Measurements from ENCODE around the gene CHRDL2. TPM values are rescaled to one million over a fixed set of nuclear protein-coding genes. Genes with fewer than 3 reads are reported as not detected.

Gene CHRDL2
- total and polyA plus RNA-seq, 7 donors: 6.1 to 45.1 (median 14.6) TPM; not detected in 1

DNA sequence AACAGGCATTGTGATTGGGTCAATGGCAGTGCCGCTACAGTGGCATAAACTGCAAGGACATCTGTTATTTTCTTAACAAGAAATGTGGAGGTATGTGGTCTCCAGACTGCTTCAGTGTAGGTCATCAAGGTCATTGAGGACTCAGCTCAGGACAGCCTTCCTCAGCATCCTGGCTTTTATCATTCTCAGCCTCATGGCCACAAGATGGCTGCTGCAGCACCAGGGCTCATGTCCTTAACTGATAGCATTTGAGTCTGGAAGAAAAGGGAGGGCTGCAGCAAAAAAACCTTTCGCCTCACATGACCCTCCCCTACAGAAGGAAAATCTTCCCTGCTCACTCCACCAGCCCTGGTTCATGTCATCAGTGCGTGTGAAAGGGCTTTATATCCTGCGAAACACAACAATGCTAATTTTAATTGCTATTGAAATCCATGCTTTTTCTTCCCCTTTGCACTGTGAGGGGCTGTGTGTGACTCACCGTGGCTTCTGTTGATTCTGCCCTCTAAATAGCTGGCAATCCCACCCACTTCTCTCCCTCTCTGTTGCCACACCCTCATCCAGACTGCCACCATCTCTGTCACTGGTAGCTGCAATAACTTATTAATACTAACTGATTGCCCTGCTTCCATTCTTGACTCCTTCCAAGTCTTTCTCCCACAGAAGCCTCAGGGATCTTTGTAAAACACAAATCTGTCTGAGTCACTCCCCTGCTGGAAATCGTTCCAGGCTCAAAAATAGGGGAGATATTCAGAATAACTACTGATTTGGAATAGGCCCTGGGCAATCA lies 43.8 kb downstream of the CHRDL2 start:
- DNase-seq: no peak
- Histone ChIP-seq H3K27ac (peak overlapping the region in 2 of 4 donors; percentile 44 to 59), H3K27me3 (no peaks in the 10 kb centered on the region), H3K9me3 (no peaks in the 10 kb centered on the region), H3K36me3 (no peaks in the 10 kb centered on the region), H3K4me1 (peaks cover 0 to 34% (median 26%) of the 10 kb centered on the region in 4 donors), H3K4me3 (no peak overlapping the region)
- TF ChIP-seq, protein P1, sequence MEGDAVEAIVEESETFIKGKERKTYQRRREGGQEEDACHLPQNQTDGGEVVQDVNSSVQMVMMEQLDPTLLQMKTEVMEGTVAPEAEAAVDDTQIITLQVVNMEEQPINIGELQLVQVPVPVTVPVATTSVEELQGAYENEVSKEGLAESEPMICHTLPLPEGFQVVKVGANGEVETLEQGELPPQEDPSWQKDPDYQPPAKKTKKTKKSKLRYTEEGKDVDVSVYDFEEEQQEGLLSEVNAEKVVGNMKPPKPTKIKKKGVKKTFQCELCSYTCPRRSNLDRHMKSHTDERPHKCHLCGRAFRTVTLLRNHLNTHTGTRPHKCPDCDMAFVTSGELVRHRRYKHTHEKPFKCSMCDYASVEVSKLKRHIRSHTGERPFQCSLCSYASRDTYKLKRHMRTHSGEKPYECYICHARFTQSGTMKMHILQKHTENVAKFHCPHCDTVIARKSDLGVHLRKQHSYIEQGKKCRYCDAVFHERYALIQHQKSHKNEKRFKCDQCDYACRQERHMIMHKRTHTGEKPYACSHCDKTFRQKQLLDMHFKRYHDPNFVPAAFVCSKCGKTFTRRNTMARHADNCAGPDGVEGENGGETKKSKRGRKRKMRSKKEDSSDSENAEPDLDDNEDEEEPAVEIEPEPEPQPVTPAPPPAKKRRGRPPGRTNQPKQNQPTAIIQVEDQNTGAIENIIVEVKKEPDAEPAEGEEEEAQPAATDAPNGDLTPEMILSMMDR (IDR thresholded peaks at IDR 0.05): no peak
- no peak for TF ChIP-seq EP300 (IDR thresholded peaks at IDR 0.05)
- no peak for TF ChIP-seq POLR2A (IDR thresholded peaks at IDR 0.05)
- TF ChIP-seq POLR2AphosphoS5 (IDR thresholded peaks at IDR 0.05): no peak
- 75 to 79% methylated on average over 6 of the region's 6 CpGs for WGBS, 2 donors
- intact Hi-C loops (cut with DNase I): no loop called here

DNA sequence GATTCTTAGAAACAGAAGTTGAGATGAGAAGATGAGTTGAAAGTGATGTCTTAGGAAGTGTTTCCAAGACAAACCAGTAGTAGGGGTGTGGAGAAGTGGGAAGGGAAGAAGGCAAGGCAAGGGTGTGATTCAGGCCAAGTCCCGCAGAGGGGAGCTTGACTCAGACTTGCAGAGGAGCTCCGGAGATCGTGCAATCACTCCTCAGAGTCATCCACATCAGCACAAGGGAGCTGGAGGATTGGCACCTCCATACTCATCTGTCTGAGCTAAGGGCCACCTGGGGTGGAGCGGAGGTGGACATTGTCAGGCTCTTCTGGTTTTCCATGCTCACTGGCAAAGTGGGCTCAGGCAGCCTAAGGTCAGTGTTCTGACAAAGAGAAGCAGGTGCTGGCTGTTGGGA lies 44.4 kb downstream of the CHRDL2 start:
- Histone ChIP-seq H3K9me3 (no peaks in the 10 kb centered on the region), H3K4me1 (peaks cover 0 to 41% (median 32%) of the 10 kb centered on the region in 4 donors), H3K4me3 (no peak overlapping the region), H3K27me3 (no peaks in the 10 kb centered on the region), H3K36me3 (no peaks in the 10 kb centered on the region), H3K27ac (no peak overlapping the region)
- peak; percentile 48 for DNase-seq
- intact Hi-C loops (cut with DNase I): no loop called here
- TF ChIP-seq POLR2AphosphoS5 (IDR thresholded peaks at IDR 0.05): no peak
- TF ChIP-seq, protein P1 (IDR thresholded peaks at IDR 0.05): no peak
- TF ChIP-seq POLR2A (IDR thresholded peaks at IDR 0.05): no peak
- no peak for TF ChIP-seq EP300 (IDR thresholded peaks at IDR 0.05)
- WGBS, 2 donors: 79 to 95% methylated on average over 4 of the region's 4 CpGs

DNA sequence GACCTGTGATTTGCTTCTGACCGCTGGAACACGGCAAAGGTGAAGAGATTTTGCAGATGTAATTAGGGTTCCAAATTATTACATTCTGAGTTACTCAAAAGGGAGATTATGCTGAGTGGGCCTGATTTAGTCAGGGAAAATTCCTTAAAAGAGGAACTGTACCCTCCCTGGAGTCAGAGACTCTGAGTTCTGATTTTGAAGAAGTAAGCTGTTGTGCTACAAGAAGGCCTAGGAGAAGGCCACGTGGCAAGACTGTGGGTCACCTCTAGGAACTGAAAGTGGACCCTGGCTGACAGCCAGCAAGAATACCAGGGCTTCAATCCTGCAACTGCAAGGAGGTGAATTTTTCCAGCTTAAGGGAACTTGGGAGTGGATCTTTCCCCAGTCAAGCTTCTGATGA lies 45.3 kb downstream of the CHRDL2 start:
- Histone ChIP-seq H3K36me3 (no peaks in the 10 kb centered on the region), H3K27ac (no peak overlapping the region), H3K9me3 (no peaks in the 10 kb centered on the region), H3K4me1 (peaks cover 0 to 50% (median 40%) of the 10 kb centered on the region in 4 donors), H3K27me3 (no peaks in the 10 kb centered on the region), H3K4me3 (no peak overlapping the region)
- TF ChIP-seq, protein P1 (IDR thresholded peaks at IDR 0.05): no peak
- TF ChIP-seq POLR2A (IDR thresholded peaks at IDR 0.05) (no peak), EP300 (IDR thresholded peaks at IDR 0.05) (no peak), POLR2AphosphoS5 (IDR thresholded peaks at IDR 0.05) (no peak)
- intact Hi-C loops (cut with DNase I): no loop called here
- DNase-seq: peak; percentile 76
- 81 to 91% methylated on average over 3 of the region's 3 CpGs for WGBS, 2 donors

DNA sequence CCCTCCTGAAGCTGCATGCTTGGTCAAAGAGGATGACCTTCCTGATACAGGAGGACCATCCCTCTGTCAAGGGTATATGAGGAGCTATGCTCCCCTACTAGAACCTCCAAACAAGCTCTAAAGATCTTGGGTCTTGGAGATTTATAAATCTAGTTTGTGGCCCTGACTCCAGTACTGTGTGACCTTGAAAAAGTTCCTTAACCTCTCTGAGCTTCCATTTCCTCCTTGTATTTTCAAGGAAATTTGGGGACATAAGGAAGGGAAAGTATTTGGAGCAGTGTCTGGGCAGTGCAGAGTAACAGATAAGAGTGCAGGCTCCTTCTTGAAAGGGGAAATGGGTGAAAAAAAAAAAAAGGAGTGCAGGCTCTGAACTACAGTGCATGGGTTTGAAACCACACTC lies 45.9 kb downstream of the CHRDL2 start:
- H3K27ac ChIP-seq: no peak overlapping the region
- no peaks in the 10 kb centered on the region for H3K27me3 ChIP-seq
- no peak for DNase-seq
- H3K36me3 ChIP-seq: no peaks in the 10 kb centered on the region
- intact Hi-C loops (cut with DNase I): no loop called here
- H3K9me3 ChIP-seq: no peaks in the 10 kb centered on the region
- TF ChIP-seq POLR2A (IDR thresholded peaks at IDR 0.05): no peak
- TF ChIP-seq EP300 (IDR thresholded peaks at IDR 0.05): no peak
- no peak for TF ChIP-seq POLR2AphosphoS5 (IDR thresholded peaks at IDR 0.05)
- H3K4me1 ChIP-seq: peaks cover 0 to 52% (median 42%) of the 10 kb centered on the region in 4 donors
- no peak overlapping the region for H3K4me3 ChIP-seq

DNA sequence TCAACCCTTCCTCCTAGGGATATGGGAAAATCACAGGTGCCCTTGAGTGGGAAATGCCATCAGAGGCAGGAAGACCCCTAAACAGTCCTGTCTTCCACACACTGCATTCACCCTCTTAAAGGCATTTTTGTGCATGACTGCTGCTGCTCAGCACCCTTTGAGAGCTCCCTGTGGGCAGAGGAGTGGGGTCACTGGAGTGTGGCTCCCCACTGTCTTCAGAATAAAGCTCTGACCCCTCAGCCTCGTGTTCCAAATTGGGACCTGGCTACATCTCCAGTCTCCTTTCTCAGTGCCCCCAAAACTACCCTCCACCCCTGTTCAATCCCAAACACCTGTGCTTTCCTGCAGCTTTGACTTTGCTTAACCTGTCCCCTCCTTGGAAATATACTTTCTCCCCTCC lies 46.6 kb downstream of the CHRDL2 start:
- peak; percentile 34 for DNase-seq
- Histone ChIP-seq H3K4me1 (peaks cover 0 to 52% (median 42%) of the 10 kb centered on the region in 4 donors), H3K27ac (peak overlapping the region in 2 of 4 donors; percentile 14 to 83), H3K36me3 (no peaks in the 10 kb centered on the region), H3K9me3 (no peaks in the 10 kb centered on the region), H3K27me3 (no peaks in the 10 kb centered on the region), H3K4me3 (no peak overlapping the region)
- intact Hi-C loops (cut with DNase I): loop anchor here (5.0 kb wide), 1 partner anchor 47 kb away; no protein-coding TSS in a partner anchor
- TF ChIP-seq EP300 (IDR thresholded peaks at IDR 0.05) (no peak), POLR2A (IDR thresholded peaks at IDR 0.05) (no peak)
- TF ChIP-seq, protein P1 (IDR thresholded peaks at IDR 0.05): no peak
- 89 to 92% methylated on average over 1 of the region's 1 CpG for WGBS, 2 donors
